Fibroblast of villous mesenchyme (primary cell): ENCODE results near the gene CAMK2A. TPM values are rescaled to one million over a fixed set of nuclear protein-coding genes. Genes with fewer than 3 reads are reported as not detected.

Source experiments
- DNase-seq: peaks from one replicate; pipeline ENCODE4 v3.0.0-alpha.2; 2010; ENCODE audit warnings: low read depth
- H3K4me3 ChIP-seq: 2 replicates; pipeline ENCODE4 v1.5.1; 2011; ENCODE audit warnings: low read depth, mild to moderate bottlenecking, low read length
- CTCF ChIP-seq: IDR thresholded peaks from 2 replicates; pipeline ENCODE4 v1.5.1; 2012; ENCODE audit warnings: low read depth, mild to moderate bottlenecking, low read length; ENCODE audit not compliant: insufficient read depth
- total RNA-seq: library from RNA; depleted of rRNA; stranded (reverse); fragments of >200 nt; gene quantifications from 2 replicates; pipeline ENCODE4 v1.2.3, GENCODE V29; 2012

CAMK2A gene
- total RNA-seq, 1 donor = 1.3 TPM

- TF ChIP-seq CTCF = no peak
These were observed 14.8 kb downstream of the CAMK2A start for GRCh38 chr5:150274811-150275210.

DNA sequence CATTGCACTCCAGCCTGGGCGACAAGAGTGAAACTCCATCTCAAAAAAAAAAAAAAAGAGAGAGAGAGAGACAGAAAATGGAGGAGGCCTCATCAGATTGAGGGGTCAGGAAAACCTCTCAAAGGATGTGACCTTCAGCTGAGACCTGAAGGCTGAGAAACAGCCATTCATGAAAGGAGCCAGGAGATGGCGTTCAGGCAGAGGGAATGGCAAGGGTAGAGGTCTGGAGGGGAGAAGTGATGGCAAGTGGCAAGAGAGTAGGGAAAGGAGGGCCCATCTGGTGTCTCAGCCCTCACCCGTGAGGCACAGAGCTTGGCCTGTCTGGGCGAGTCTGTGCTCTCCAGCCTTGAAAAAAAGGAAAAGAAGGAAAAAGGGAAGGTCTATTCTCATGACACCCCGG, 17.0 kb downstream of the CAMK2A start:
- no peak overlapping the region for H3K4me3 ChIP-seq
- peak; percentile 68 for DNase-seq
- peak; percentile 71 for TF ChIP-seq CTCF

More at GRCh38 chr5:150274811-150275210, 14.8 kb downstream of the CAMK2A start:
- H3K4me3 ChIP-seq = no peak overlapping the region
- no peak for DNase-seq

DNA sequence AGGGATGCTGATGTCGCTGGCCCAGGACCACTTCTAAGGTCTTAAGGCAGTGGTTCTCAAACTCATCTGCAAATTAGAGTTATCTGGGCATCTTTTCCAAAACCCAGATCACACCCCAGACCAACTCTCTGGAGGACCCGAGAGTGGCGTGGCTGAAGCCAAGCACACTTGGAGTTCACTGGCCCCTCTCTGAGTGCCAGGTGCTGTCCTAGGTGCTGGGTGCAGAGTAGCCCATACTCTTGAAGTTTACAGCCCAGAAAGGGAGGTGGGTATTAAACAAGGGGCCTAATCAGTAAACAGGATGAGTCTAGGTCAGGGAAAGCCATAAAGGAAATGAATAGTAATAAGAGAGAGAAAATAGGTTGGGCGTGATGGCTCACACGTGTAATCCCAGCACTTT, 17.6 kb downstream of the CAMK2A start:
- DNase-seq = no peak
- no peak overlapping the region for H3K4me3 ChIP-seq
- TF ChIP-seq CTCF = no peak

DNA sequence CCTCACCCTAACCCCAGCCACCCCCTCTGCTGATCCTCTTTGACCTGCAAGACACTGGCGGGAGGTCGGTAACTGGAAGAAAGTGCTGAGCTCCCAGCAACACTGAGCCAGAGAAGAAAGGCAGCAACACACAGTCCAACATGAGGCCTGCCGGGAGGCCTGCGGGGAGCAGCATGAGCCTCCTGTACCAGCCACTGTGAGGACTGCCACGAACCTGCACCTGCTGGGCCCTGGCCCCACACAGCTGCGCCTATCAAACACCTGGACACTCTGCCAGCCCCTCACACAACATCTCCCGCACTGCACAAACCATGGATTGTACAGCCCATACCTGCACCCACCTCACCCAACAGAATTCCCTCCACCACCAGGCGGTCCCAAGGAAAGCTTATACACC, 18.3 kb downstream of the CAMK2A start:
- no peak for DNase-seq
- no peak for TF ChIP-seq CTCF
- no peak overlapping the region for H3K4me3 ChIP-seq

DNA sequence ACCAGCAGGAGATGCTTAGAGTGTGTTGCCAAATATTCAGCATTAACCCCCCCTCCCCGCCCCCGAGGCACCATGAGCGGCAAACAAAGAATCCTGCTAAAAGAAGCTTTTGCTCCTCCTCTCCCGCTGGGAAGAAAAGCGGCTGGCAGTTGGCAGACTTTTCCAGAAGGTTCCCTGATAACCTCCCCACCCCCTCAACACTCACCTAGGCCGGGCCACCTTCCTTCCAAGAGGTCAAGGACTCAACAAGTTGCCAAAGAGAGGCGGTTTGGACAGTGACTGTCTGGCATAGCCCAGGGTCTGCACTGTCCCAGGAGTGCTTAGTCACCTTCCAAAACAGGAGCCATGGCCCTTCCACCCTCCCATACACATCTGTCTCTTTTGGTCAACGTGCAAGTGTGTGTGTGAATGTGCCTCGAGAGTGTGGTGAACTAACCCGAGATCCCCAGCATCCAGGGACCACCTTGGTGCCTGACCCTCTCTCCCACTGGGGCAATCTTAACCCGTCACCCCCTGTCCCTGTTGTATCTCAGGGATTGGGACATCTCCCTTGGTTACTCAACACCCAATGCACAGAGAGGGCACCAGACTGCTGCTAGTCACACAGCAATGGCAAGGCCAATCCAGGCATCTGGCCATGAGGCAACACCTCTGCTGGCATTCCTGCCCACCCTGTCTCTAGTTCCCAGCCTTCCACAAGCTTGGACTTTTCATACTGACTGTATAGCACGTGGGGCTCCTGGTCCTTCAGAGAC, 18.9 kb downstream of the CAMK2A start:
- no peak overlapping the region for H3K4me3 ChIP-seq
- no peak for TF ChIP-seq CTCF
- DNase-seq = no peak

GRCh38 chr5:150266871-150267291, 22.7 kb downstream of the CAMK2A start:
- no peak for DNase-seq
- TF ChIP-seq CTCF = no peak
- no peak overlapping the region for H3K4me3 ChIP-seq
